Trophoblast cell (in vitro differentiated cells and primary cell): ENCODE results near the gene HES4.

Source experiments
- DNase-seq, 2 donors: peaks; one replicate each; pipeline ENCODE4 v3.0.0-alpha.2; 2016
- H2AFZ ChIP-seq: 2 replicates; pipeline ENCODE4 v1.6.1; 2013; ENCODE audit warnings: low read length, moderate library complexity, mild to moderate bottlenecking; ENCODE audit not compliant: insufficient read depth, poor library complexity
- H2AK5ac ChIP-seq: 2 replicates; pipeline ENCODE4 v1.6.1; 2013; ENCODE audit warnings: mild to moderate bottlenecking, low read length
- H2BK120ac ChIP-seq: 2 replicates; pipeline ENCODE4 v1.6.1; 2013; ENCODE audit warnings: low read length, mild to moderate bottlenecking, moderate library complexity; ENCODE audit not compliant: insufficient read depth, poor library complexity
- H2BK12ac ChIP-seq: 2 replicates; pipeline ENCODE4 v1.6.1; 2013; ENCODE audit warnings: mild to moderate bottlenecking, low read length, moderate library complexity
- H2BK5ac ChIP-seq: 2 replicates; pipeline ENCODE4 v1.6.1; 2013; ENCODE audit warnings: low read length, low read depth, moderate library complexity, mild to moderate bottlenecking; ENCODE audit not compliant: poor library complexity
- H3K14ac ChIP-seq: 2 replicates; pipeline ENCODE4 v1.6.1; 2013; ENCODE audit warnings: mild to moderate bottlenecking, low read length
- H3K18ac ChIP-seq: 2 replicates; pipeline ENCODE4 v1.6.1; 2013; ENCODE audit warnings: mild to moderate bottlenecking, low read length
- H3K23ac ChIP-seq: 2 replicates; pipeline ENCODE4 v1.6.1; 2013; ENCODE audit warnings: low read length
- H3K27ac ChIP-seq: 2 replicates; pipeline ENCODE4 v1.5.1; 2013; ENCODE audit warnings: low read depth, mild to moderate bottlenecking, inconsistent platforms, low read length, moderate library complexity
- H3K27me3 ChIP-seq: 2 replicates; pipeline ENCODE4 v1.6.1; 2013; ENCODE audit warnings: inconsistent platforms, mild to moderate bottlenecking, low read length, moderate library complexity; ENCODE audit not compliant: insufficient read depth
- H3K36me3 ChIP-seq, 2 experiments: 1 replicate in 1 of 2; 2 replicates in 1 of 2; pipeline ENCODE4 v1.6.1; 2013; ENCODE audit warnings: low read length in 2 of 2, mild to moderate bottlenecking in 2 of 2, moderate library complexity in 1 of 2; ENCODE audit not compliant: insufficient read depth in 2 of 2, control insufficient read depth in 1 of 2
- H3K4ac ChIP-seq: 2 replicates; pipeline ENCODE4 v1.6.1; 2013; ENCODE audit warnings: low read depth, mild to moderate bottlenecking, low read length, moderate library complexity
- H3K4me1 ChIP-seq, 2 experiments: 1 replicate in 1 of 2; 2 replicates in 1 of 2; pipeline ENCODE4 v1.6.1; 2013; ENCODE audit warnings: low read length in 2 of 2, mild to moderate bottlenecking in 2 of 2, moderate library complexity in 1 of 2; ENCODE audit not compliant: insufficient read depth in 2 of 2, control insufficient read depth in 1 of 2
- H3K4me2 ChIP-seq: 2 replicates; pipeline ENCODE4 v1.6.1; 2013; ENCODE audit warnings: inconsistent platforms, mild to moderate bottlenecking, low read length, moderate library complexity
- H3K4me3 ChIP-seq: 2 replicates; pipeline ENCODE4 v1.5.1; 2013; ENCODE audit warnings: mild to moderate bottlenecking, low read depth, low read length, inconsistent platforms
- H3K79me1 ChIP-seq: one replicate; pipeline ENCODE4 v1.6.1; 2013; ENCODE audit warnings: low read length
- H3K79me2 ChIP-seq: 2 replicates; pipeline ENCODE4 v1.6.1; 2013; ENCODE audit warnings: low read length, mild to moderate bottlenecking; ENCODE audit not compliant: control insufficient read depth, insufficient read depth, poor library complexity
- H3K9ac ChIP-seq: 2 replicates; pipeline ENCODE4 v1.6.1; 2013; ENCODE audit warnings: mild to moderate bottlenecking, low read length
- H3K9me3 ChIP-seq: 2 replicates; pipeline ENCODE4 v1.6.1; 2013; ENCODE audit warnings: low read depth, mild to moderate bottlenecking, control low read depth, inconsistent platforms, low read length; ENCODE audit not compliant: insufficient read depth
- H4K12ac ChIP-seq: 2 replicates; pipeline ENCODE4 v1.6.1; 2013; ENCODE audit warnings: low read depth, mild to moderate bottlenecking, low read length, moderate library complexity
- H4K8ac ChIP-seq: 2 replicates; pipeline ENCODE4 v1.6.1; 2013; ENCODE audit warnings: low read depth, mild to moderate bottlenecking, low read length, moderate library complexity
- H4K91ac ChIP-seq: one replicate; pipeline ENCODE4 v1.6.1; 2013; ENCODE audit warnings: low read depth, mild to moderate bottlenecking, low read length, moderate library complexity
- WGBS: extraction: QIAGEN DNeasy Blood & Tissue Kit; methylation state at CpG from one replicate; pipeline ENCODE4 v1.1.7; 2013; ENCODE audit warnings: missing lambda C conversion rate; ENCODE audit not compliant: insufficient read length, insufficient coverage; ENCODE audit errors: extremely low coverage; 5-methylcytosine and 5-hydroxymethylcytosine counted together

Gene HES4

DNA sequence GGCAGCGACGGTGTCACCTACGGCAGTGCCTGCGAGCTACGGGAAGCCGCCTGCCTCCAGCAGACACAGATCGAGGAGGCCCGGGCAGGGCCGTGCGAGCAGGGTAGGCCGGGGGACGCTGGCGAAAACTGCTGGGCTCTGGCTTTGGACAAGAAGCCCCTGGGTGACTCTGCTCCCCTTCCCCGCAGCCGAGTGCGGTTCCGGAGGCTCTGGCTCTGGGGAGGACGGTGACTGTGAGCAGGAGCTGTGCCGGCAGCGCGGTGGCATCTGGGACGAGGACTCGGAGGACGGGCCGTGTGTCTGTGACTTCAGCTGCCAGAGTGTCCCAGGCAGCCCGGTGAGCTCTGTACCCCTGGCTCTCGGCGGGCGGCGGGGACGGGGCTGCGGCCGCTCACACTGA, 44.0 kb upstream of the HES4 start:
- H3K4me2 ChIP-seq, result no peak overlapping the region
- H3K4ac ChIP-seq, result no peak overlapping the region
- no peak overlapping the region for H2AFZ ChIP-seq
- no peaks in the 10 kb centered on the region for H3K79me1 ChIP-seq
- no peak overlapping the region for H2BK120ac ChIP-seq
- H3K23ac ChIP-seq, result no peak overlapping the region
- no peak overlapping the region for H2BK12ac ChIP-seq
- no peak overlapping the region for H3K9ac ChIP-seq
- H2BK5ac ChIP-seq, result no peak overlapping the region
- no peak for DNase-seq
- no CpG with 5 or more reads among the region's 33 CpGs for WGBS
- no peak overlapping the region for H3K18ac ChIP-seq
- H2AK5ac ChIP-seq, result no peak overlapping the region
- no peaks in the 10 kb centered on the region for H3K79me2 ChIP-seq
- H3K9me3 ChIP-seq, result peaks cover 4% of the 10 kb centered on the region
- no peaks in the 10 kb centered on the region for H3K27me3 ChIP-seq
- no peak overlapping the region for H3K27ac ChIP-seq
- H4K12ac ChIP-seq, result no peak overlapping the region
- no peak overlapping the region for H3K4me3 ChIP-seq
- H3K14ac ChIP-seq, result no peak overlapping the region
- H4K8ac ChIP-seq, result no peak overlapping the region
- H3K36me3 ChIP-seq, result peaks cover 67 to 73% of the 10 kb centered on the region in 2 experiments
- peaks cover 11 to 14% of the 10 kb centered on the region in 2 experiments for H3K4me1 ChIP-seq
- no peak overlapping the region for H4K91ac ChIP-seq

DNA sequence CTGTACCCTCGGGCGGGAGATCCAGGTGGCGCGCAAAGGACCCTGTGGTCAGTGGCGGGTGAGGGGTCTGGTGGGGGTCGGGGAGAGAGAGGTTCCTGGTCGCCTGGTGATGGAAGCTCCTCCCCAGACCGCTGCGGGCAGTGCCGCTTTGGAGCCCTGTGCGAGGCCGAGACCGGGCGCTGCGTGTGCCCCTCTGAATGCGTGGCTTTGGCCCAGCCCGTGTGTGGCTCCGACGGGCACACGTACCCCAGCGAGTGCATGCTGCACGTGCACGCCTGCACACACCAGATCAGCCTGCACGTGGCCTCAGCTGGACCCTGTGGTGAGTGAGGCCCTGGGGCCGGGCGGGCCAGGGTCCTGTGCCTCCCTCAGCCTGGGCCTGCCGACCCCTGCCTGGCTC, 43.5 kb upstream of the HES4 start:
- no CpG with 5 or more reads among the region's 27 CpGs for WGBS
- no peak for DNase-seq
- peaks cover 11 to 14% of the 10 kb centered on the region in 2 experiments for H3K4me1 ChIP-seq

DNA sequence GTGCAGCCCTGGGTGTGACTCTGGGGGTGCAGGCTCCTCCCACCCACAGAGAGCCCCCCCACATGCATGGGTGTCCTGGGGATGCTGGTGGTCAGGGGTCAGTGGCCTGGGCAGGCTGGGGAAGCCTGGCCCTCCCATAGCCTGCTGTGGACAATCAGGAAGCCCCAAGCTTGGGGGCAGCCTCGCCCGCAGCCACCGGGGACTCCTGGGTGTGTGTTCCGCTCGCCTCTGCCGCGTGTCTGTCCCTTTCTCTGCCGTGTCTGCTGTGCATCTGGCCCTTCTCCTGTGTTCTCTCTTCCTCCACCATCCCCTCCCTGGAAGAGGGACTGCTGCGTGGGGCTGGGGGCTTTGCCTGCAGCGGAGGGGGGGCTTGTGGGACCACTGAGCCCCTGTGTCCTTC, 42.9 kb upstream of the HES4 start:
- no peak for DNase-seq
- H2BK120ac ChIP-seq, result no peak overlapping the region
- no peaks in the 10 kb centered on the region for H3K79me2 ChIP-seq
- H4K8ac ChIP-seq, result no peak overlapping the region
- no peak overlapping the region for H2AFZ ChIP-seq
- WGBS, result no CpG with 5 or more reads among the region's 10 CpGs
- H3K14ac ChIP-seq, result no peak overlapping the region
- no peak overlapping the region for H3K9ac ChIP-seq
- H3K27ac ChIP-seq, result no peak overlapping the region
- H3K4ac ChIP-seq, result no peak overlapping the region
- no peak overlapping the region for H2BK12ac ChIP-seq
- no peaks in the 10 kb centered on the region for H3K79me1 ChIP-seq
- peaks cover 4% of the 10 kb centered on the region for H3K9me3 ChIP-seq
- no peaks in the 10 kb centered on the region for H3K27me3 ChIP-seq
- H3K18ac ChIP-seq, result no peak overlapping the region
- no peak overlapping the region for H2BK5ac ChIP-seq
- no peak overlapping the region for H4K12ac ChIP-seq
- no peak overlapping the region for H3K4me3 ChIP-seq
- H3K4me1 ChIP-seq, result peaks cover 11 to 14% of the 10 kb centered on the region in 2 experiments
- H3K23ac ChIP-seq, result no peak overlapping the region
- H3K4me2 ChIP-seq, result no peak overlapping the region
- H2AK5ac ChIP-seq, result no peak overlapping the region
- H3K36me3 ChIP-seq, result peaks cover 72 to 74% of the 10 kb centered on the region in 2 experiments
- H4K91ac ChIP-seq, result no peak overlapping the region

More for the DNA sequence above, 43.5 kb upstream of the HES4 start:
- Histone ChIP-seq H3K14ac (no peak overlapping the region), H3K79me1 (no peaks in the 10 kb centered on the region), H4K12ac (no peak overlapping the region), H3K18ac (no peak overlapping the region), H3K9ac (no peak overlapping the region), H3K36me3 (peaks cover 69 to 72% of the 10 kb centered on the region in 2 experiments), H2BK12ac (no peak overlapping the region), H3K4ac (no peak overlapping the region), H3K9me3 (peaks cover 4% of the 10 kb centered on the region), H3K79me2 (no peaks in the 10 kb centered on the region), H4K91ac (no peak overlapping the region), H3K4me2 (no peak overlapping the region), H3K4me3 (no peak overlapping the region), H4K8ac (no peak overlapping the region), H2BK5ac (no peak overlapping the region), H2AFZ (no peak overlapping the region), H2AK5ac (no peak overlapping the region), H2BK120ac (no peak overlapping the region), H3K27me3 (no peaks in the 10 kb centered on the region), H3K23ac (no peak overlapping the region), H3K27ac (no peak overlapping the region)

DNA sequence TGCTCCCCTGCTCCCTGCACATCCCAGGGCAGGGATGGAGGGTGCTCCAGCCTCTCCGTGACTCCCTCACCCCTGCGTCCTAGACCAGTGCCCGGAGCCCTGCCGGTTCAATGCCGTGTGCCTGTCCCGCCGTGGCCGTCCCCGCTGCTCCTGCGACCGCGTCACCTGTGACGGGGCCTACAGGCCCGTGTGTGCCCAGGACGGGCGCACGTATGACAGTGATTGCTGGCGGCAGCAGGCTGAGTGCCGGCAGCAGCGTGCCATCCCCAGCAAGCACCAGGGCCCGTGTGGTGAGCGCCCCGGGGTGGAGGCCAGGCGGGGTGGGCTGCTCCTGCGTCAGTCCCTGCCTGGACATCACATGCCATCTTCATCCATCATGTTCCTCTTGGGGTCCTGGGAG, 42.0 kb upstream of the HES4 start:
- Histone ChIP-seq H3K9ac (no peak overlapping the region), H2BK12ac (no peak overlapping the region), H3K27ac (no peak overlapping the region), H3K4ac (no peak overlapping the region), H3K27me3 (no peaks in the 10 kb centered on the region), H3K18ac (no peak overlapping the region), H3K23ac (no peak overlapping the region), H2BK120ac (no peak overlapping the region), H2BK5ac (no peak overlapping the region), H3K4me3 (no peak overlapping the region), H4K91ac (no peak overlapping the region), H2AK5ac (no peak overlapping the region), H3K79me1 (no peaks in the 10 kb centered on the region), H3K9me3 (peaks cover 2% of the 10 kb centered on the region), H3K36me3 (peaks cover 70 to 72% of the 10 kb centered on the region in 2 experiments), H4K12ac (no peak overlapping the region), H3K4me2 (no peak overlapping the region), H3K14ac (no peak overlapping the region), H2AFZ (no peak overlapping the region), H3K79me2 (no peaks in the 10 kb centered on the region), H4K8ac (no peak overlapping the region), H3K4me1 (peaks cover 11 to 14% of the 10 kb centered on the region in 2 experiments)
- WGBS, result no CpG with 5 or more reads among the region's 25 CpGs
- no peak for DNase-seq
